Renal cortex interstitium (tissue), 3 donors: Measurements from ENCODE around the gene KRTAP13-3. TPM values are rescaled to one million over a fixed set of nuclear protein-coding genes. Genes with fewer than 3 reads are reported as not detected.

Source experiments
- polyA plus RNA-seq, 3 donors: library from polyadenylated mRNA; unstranded; fragments of 120-200 nt; gene quantifications; one replicate each; pipeline ENCODE4 v1.2.1, GENCODE V29; 2013; ENCODE audit not compliant: insufficient read length in 3 of 3

The KRTAP13-3 gene
- polyA plus RNA-seq, 3 donors: not detected

Other genes with a start within 250 kb of the KRTAP13-3 start
- gene CLDN8, start 209.8 kb downstream of the KRTAP13-3 start, polyA plus RNA-seq: 10 to 100 TPM; 37.7 to 52.3 (median 46.3) TPM
- gene KRTAP24-1, start 143.0 kb downstream of the KRTAP13-3 start, polyA plus RNA-seq: not detected
- not detected for gene KRTAP25-1, start 136.4 kb downstream of the KRTAP13-3 start, polyA plus RNA-seq
- not detected for gene KRTAP26-1, start 105.6 kb downstream of the KRTAP13-3 start, polyA plus RNA-seq
- not detected for gene KRTAP27-1, start 88.2 kb downstream of the KRTAP13-3 start, polyA plus RNA-seq
- not detected for gene KRTAP23-1, start 77.3 kb downstream of the KRTAP13-3 start, polyA plus RNA-seq
- not detected for gene KRTAP13-2, start 53.7 kb downstream of the KRTAP13-3 start, polyA plus RNA-seq
- not detected for gene KRTAP13-1, start 29.9 kb downstream of the KRTAP13-3 start, polyA plus RNA-seq
- gene KRTAP13-4, start 4.3 kb upstream of the KRTAP13-3 start, polyA plus RNA-seq: not detected
- gene KRTAP15-1, start 14.3 kb upstream of the KRTAP13-3 start, polyA plus RNA-seq: not detected
- not detected for gene KRTAP19-1, start 54.4 kb upstream of the KRTAP13-3 start, polyA plus RNA-seq
- gene KRTAP19-2, start 61.5 kb upstream of the KRTAP13-3 start, polyA plus RNA-seq: not detected
- not detected for gene KRTAP19-3, start 66.1 kb upstream of the KRTAP13-3 start, polyA plus RNA-seq
- not detected for gene KRTAP19-4, start 71.2 kb upstream of the KRTAP13-3 start, polyA plus RNA-seq
- not detected for gene KRTAP19-5, start 76.2 kb upstream of the KRTAP13-3 start, polyA plus RNA-seq
- gene KRTAP19-6, start 115.9 kb upstream of the KRTAP13-3 start, polyA plus RNA-seq: not detected
- not detected for gene KRTAP19-7, start 135.4 kb upstream of the KRTAP13-3 start, polyA plus RNA-seq
- not detected for gene KRTAP22-2, start 164.5 kb upstream of the KRTAP13-3 start, polyA plus RNA-seq
- not detected for gene KRTAP6-3, start 166.5 kb upstream of the KRTAP13-3 start, polyA plus RNA-seq
- not detected for gene KRTAP6-2, start 173.0 kb upstream of the KRTAP13-3 start, polyA plus RNA-seq
- gene KRTAP22-1, start 175.2 kb upstream of the KRTAP13-3 start, polyA plus RNA-seq: not detected
- gene KRTAP6-1, start 188.0 kb upstream of the KRTAP13-3 start, polyA plus RNA-seq: not detected
- gene KRTAP20-1, start 190.5 kb upstream of the KRTAP13-3 start, polyA plus RNA-seq: not detected
- not detected for gene KRTAP20-4, start 194.7 kb upstream of the KRTAP13-3 start, polyA plus RNA-seq
- gene KRTAP20-2, start 209.3 kb upstream of the KRTAP13-3 start, polyA plus RNA-seq: not detected
- not detected for gene KRTAP20-3, start 216.9 kb upstream of the KRTAP13-3 start, polyA plus RNA-seq